Putamen (tissue), 1 donor: ENCODE data around the gene QPCTL.
"Not testable (repeated sequence)": the region's sequence is repeated elsewhere in the genome, so short reads cannot be mapped to it uniquely, and the experiment has no call there.

ENCODE experiments used
- DNase-seq: peaks from one replicate; pipeline ENCODE4 v3.0.0-alpha.2; 2016; ENCODE audit warnings: low spot score

Gene QPCTL

DNA sequence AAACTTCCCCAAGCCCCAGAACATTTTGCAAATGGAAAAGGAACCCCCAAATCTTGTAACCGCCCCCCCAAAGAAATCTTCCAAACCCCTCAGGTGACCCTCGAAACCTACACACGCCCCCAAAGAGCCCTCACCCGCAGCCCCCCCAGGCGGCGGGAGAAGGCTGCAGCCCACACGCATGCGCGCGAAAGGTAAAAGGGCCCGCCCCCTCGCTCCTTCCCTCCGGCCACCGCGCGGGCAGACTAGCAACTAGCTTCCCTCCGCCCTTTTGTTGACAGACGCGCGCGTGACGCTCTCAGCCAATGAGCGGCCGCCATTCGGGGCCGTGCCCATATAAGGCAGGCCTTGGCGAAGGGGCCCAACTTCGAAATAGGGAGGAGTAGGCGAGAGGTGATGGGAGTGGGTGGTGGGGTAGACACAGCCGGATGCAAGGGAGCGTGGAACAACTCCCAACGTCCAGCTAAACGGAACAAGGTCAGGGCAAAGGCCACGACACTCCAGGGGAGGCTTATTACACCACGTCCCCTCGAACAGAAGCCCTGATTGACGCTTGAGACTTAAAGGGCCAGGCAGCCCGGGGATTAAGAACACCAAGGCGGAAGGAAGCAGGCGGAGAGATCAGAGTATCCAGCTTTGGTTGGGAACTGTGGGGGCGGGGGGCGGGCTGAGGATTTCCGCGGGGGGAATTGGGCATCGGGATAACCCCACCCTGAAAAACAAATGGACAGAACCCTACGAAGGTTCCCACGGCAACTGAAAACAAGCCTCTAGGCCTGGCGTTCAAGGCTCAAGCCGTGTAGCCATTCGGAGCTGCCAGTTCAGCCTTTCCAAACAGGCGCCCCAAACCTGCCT, 24.9 kb downstream of the QPCTL start:
- DNase-seq, result peak; percentile 99

DNA sequence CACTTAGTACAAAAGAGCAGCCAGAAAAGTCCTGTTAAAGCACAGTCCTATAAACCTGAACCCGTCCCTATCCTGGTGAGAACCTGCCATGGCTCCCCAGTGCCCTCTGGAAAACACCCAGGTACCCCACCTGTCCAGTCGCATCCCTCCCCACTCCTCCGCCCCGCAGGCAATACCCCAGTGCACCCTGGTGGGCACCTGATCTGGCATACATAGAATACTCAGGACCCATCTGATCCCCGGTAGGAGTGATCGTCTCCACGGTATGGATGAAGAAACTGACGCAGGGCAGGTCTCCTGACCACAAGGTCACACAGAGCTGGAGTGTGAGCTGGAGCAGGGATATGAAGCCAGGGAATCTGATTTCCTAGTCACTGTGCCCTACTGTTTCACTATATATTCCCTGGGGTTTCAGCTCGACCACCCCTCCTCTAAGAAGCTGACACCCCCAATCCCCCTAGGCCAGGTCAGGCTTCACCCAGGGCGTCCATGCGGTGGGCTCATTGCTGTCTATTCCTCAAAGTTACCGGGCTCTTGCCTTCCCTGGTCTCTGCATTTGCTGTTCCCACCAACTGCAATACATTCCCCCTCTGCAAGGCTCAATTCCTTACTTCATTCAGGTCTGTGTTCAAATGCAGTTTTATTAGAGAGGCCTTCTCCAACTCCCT, 25.7 kb downstream of the QPCTL start:
- DNase-seq, result no peak

DNA sequence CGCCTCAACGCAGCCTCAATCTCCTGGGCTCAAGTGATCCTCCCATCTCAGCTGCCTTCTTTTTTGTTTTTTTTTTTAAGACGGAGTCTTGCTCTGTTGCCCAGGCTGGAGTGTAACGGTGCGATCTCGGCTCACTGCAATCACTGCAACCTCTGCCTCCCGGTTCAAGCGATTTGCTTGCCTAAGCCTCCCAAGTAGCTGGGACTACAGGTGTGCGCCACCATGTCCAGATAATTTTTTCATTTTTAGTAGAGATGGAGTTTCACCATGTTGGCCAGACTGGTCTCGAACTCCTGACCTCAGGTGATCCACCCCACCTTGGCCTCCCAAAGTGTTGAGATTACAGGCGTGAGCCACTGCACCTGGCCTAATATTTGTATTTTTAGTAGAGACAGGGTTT, 27.6 kb downstream of the QPCTL start:
- DNase-seq, result not testable (repeated sequence)

DNA sequence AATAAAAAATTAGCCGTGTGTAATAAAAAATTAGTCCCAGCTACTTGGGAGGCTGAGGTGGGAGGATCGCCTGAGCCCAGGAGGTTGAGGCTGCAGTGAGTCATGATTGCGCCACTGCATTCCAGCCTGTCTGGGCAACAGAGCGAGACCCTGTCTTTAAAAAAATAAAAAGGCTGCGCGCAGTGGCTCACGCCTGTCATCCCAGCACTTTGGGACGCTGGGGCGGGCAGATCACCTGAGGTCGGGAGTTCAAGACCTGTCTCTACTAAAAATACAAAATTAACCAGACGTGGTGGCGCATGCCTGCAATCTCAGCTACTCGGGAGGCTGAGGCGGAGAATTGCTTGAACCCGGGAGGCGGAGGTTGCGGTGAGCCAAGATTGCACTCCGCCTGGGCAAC, 36.2 kb downstream of the QPCTL start:
- not testable (repeated sequence) for DNase-seq

DNA sequence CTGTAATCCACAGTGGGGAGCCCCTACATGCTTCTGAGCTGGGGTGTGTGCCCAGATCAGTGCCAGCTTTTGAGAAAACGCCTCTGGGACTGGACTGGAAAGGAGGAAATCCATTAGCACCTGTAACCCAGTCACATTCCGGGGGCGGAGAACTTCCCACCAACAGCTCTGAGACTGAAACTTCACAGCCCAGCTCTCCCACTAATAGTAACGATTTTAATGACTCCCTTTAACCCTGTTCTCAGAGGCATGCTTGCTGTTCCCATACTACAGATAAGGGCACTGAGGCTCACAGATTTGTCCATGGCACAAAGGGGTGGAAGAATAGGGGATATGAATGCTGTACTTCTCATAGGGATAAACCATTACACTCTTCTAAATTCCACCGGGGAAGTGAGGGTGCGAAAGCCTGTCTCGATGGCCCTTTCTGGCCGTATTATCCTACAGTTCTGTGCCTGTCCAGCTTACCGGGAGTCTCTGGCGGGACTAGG, 37.4 kb downstream of the QPCTL start:
- no peak for DNase-seq

DNA sequence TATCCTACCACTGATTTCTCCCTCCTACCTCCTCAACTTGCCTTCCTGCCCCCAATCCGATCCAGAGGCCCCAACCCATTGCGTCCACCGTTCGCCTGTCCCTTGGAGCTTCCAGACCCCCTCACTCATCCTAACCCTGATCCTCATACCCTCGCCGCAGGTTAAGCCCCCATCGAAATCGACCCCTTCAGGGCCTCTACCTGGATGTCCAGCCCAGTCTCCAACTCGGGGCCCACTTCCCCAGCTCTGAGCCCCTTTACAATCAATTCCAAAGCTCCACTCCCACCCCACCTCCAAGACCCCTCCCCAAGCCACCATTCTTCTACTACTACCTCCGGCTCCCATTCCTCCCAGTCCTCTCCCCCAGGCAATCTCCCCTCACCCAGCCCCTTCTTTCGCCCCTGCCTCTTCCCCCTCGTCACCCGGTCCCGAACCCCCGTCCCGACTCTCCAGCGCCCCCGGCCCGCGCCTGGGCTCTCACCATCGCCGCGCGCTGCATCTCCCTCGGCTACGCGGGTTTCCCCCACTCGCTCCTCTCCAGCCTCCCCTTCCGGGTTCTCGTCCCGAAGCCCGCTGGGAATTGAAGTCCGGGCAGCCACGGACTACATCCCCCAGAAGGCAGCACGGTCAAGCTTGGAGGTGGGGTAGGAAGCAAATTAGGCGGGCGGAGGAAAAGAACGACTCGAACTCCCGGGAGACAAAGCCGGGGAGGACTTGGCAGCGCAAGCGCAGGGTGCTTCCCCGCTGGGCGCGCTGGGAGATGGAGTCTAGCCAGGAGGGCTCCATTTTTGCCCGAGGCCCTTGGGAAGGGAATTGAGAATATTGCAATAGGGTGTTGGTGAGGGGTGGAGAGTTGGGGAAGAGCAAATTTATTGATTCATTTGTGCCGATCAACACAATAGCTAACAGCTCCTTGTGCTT, 38.2 kb downstream of the QPCTL start, which contains the start of gene FBXO46:
Gene FBXO46, minus strand, starts transcription at position 529 of the 921 bp plus-strand sequence. CDS start 17,401 bp downstream, outside the sequence.
- peak; percentile 99 for DNase-seq

DNA sequence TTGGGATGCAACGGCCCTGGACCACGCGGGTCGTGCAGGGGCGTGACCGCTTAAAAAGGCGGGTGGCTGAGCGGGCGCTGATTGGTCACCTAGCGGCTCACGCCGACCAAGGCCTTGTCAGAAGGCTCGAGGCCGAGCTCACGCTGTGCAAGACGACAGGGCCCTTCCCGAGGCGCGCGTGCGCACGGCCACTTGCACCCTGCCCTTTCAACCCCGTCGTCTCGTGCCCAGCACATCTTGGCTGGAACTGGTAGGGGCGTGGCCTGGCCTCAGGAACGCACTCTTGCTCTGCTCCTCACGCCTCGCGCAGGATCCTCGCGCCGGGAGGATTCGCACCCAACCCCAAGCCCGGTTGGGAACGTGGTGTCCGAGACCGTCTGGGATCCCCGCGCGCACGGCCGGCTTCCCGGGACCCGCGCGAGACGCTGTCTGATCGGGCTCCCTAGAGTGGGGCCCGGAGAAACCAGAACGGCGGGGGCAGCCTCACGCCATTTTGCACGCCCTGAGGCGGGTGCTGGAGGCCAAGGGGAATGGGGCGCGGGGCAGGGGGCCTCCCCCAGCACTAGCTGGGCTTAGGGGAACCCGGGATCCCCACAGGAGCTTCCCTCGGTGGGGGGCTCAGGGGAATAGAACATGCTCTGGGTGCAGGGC, 40.8 kb downstream of the QPCTL start, which contains the start of gene MEIOSIN:
Gene MEIOSIN, plus strand, starts transcription at position 280 of the 651 bp plus-strand sequence. CDS start 1,938 bp downstream, outside the sequence.
- no peak for DNase-seq

DNA sequence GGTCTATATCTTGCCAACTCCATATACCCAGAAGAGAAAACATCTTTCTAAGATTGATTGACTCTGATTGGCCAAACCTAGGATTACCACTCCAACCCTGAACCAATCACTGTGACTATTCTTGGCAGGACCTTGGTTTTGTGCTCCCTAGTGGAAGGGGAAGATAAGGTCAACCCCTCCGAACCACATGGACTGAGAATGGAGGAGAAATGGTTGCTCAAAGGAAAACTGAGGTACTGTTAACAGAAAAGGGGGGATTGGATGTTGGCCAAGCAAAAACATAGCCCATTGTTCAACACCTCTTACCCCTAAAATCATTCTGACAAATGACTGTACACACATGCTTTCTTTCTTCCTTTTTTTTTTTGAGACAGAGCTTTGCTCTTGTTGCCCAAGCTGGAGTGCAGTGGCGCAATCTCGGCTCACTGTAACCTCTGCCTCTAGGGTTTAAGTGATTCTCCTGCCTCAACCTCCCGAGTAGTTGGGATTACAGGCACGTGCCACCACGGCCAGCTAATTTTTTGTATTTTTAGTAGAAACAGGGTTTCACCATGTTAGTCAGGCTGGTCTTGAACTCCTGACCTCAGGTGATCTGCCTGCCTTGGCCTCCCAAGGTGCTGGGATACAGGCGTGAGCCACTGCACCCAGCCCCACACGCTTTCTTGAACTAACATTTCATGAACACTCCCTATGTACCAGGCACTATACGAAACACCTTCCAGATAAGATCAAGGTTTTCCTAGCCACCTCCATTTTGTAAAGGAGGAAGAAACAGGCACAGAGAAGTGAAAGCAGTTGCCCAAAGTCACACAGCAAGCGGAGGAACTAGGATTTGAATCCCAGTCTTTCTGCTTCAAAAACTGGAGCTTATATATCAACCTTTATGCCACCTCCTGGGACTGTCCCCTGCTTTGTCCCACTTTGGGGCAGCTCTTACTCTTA, 47.3 kb downstream of the QPCTL start:
- DNase-seq, result no peak

DNA sequence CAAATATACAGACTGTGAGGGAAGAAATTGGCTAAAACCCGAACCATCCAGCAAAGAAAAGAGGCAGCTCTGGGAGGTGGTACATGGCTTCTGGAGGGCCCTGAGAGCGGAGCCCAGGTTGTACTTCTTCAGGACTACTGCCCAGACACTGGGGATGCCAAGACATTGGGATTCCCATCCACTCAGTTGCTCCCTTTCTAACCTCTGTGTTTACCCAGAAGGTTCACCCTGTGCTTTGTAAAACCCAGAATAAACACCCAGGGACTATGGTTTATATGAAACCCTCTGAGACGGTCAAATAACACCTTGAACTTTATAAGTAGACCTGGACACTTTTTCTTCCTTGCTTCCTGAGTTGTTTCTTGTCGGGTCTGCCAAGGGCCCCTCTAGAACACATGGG, 50.5 kb downstream of the QPCTL start:
- no peak for DNase-seq

DNA sequence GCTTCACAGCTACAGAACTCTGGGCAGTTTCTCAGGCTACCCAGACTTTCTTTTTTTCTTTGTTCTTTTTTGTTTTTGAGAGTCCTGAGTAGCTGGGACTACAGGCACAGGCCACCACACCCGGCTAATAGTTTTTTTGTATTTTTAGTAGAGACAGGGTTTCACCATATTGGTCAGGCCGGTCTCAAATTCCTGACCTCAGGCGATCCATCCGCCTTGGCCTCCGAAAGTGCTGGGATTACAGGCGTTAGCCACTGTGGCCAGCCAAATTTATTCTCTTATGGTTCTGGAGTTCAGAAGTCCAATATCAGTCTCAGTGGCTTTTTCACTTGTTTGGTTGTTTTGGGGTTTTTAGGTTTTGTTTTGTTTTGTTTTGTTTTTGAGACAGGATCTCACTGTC, 53.1 kb downstream of the QPCTL start:
- DNase-seq, result no peak

DNA sequence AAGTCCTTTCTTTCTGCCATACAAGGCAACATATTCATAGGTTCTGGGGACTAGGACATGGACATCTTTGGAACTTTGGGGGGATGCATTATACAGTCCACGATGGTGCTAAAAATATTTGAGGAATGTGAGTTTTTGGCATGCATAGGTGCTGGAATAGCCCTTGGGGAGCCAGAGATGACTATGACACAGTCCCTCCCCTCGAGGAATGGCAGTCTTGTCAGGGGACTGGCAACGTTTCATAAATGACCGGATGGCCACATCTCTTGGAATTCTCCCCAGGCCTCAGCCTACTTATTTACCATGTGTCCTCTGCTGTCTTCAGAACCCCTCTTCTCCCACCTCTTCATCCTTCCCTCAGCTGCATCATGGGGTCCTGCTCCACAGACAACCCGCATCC, 54.4 kb downstream of the QPCTL start:
- no peak for DNase-seq

DNA sequence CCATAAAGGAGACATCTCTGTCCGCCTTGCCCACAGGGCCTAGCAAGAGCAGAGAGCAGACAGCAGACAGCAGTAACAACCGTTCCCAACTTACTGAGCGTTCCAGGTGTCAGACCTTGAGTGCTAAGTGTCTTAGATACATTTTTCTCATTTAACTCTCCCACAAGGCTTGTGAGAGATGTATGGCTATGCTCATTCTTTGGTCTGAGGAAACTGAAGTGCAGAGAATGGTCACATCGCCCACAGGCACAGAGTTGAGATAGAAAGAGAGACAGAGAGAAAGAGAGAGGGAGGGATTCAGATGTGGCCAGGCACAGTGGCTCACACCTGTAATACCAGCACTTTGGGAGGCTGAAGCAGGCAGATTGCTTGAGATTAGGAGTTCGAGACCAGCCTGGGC, 55.0 kb downstream of the QPCTL start:
- no peak for DNase-seq

DNA sequence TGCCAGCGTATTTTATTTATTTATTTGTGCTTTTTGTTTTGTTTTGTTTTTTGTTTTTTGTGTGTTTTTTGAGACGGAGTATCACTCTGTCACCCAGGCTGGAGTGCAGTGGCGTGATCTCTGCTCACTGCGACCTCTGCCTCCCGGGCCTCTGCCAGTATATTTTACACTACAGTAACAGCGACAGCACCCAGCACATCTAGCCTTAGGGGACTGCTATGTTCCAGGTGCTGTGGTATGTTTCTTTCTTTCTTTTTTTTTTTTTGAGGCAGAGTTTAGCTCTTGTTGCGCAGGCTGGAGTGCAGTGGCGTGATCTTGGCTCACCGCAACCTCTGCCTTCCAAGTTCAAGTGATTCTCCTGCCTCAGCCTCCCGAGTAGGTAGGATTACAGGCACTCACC, 59.0 kb downstream of the QPCTL start:
- DNase-seq, result not testable (repeated sequence)

DNA sequence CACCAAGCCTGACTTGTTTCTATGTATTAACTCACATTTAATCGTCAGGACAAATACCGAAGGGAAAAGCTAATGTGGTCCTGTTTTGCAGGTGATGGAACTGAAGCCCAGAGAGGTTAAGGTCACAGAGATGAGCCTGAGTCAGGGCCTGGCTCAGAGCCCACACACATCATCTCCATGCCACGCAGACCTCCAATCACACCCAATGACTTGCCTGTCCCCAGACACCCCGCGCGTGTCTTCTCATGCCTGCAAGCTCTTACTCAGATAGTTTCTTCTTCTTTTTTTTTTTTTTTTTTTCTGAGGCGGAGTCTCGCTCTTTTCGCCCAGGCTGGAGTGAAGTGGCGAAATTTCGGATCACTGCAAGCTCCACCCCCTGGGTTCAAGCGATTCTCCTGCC, 60.2 kb downstream of the QPCTL start:
- DNase-seq, result no peak

DNA sequence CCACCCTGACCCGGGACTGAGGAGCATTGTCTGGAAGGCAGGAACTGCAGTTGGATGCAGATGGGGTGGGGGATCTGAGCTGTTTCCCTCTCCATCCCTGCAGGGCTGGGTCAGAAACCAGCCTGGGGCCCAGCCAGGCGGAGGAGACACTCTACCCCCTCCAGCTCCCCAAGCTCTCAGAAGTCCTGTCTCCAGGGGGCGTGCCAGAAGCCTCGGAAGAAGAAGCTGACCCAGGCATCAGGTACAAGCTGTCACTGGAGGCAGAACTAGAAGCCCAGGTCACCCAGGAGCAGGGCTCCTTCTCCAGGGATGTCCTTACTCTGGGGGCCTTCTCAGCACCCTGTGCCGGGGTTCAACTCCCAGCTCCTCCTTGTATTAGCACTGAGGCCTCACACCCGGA, 61.1 kb downstream of the QPCTL start:
- no peak for DNase-seq
